Kidney glomerular epithelial cell (primary cell): ENCODE results near the gene C5AR2.
"Not testable (repeated sequence)": the region's sequence is repeated elsewhere in the genome, so short reads cannot be mapped to it uniquely, and the experiment has no call there.

Source experiments
- DNase-seq: peaks from one replicate; lab custom pipeline; 2025; lab: John Stamatoyannopoulos, UW

C5AR2 gene

DNA sequence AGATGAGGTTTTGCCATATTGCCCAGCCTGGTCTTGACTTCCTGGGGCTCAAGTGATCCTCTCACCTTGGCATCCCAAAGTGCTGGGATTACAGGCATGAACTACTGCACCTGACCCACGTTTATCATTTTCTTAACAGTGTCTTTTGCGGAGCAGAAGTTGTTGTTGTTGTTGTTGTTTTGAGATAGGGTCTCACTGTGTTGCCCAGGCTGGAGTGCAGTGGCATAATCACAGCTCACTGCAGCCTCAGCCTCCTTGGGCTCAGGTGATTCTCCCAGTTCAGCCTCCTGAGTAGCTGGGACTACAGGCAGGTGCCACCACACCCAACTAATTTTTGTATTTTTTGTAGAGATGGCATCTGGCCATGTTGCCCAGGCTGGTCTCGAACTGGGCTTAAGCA lies 55.6 kb downstream of the C5AR2 start:
- not testable (repeated sequence) for DNase-seq

DNA sequence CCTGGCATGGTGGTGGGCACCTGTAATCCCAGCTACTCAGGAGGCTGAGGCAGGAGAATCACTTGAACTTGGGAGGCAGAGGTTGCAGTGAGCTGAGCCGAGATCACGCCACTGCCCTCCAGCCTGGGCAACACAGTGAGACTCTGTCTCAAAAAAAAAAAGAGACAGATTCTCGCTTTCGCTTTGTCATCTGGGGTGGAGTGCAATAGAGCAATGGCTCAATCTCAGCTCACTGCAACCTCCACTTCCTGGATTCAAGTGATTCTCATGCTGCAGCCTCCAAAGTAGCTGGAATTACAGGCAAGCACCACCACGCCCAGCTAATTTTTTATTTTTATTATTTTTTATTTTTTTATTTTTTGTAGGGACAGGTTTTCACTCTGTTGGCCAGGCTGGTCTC lies 56.7 kb downstream of the C5AR2 start:
- DNase-seq = not testable (repeated sequence)

DNA sequence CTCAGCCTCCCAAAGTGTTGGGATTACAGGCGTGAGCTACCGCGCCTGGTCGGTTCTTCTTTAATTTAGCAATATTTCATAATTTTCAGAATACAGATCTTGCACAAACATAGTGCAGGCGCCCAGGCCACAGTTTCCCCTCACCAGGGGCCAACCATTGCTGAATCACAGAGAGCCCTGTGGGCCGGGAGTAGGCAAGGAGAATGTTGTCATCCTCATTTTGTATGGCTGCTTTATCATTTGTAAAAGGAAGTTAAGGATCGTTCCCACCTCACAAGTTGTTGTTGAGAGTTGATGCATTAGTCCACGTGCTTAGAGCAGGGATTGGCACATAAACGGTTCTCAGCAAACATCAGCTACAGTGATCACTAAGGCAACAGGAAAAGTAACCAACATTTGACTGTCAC lies 57.2 kb downstream of the C5AR2 start:
- DNase-seq = no peak

DNA sequence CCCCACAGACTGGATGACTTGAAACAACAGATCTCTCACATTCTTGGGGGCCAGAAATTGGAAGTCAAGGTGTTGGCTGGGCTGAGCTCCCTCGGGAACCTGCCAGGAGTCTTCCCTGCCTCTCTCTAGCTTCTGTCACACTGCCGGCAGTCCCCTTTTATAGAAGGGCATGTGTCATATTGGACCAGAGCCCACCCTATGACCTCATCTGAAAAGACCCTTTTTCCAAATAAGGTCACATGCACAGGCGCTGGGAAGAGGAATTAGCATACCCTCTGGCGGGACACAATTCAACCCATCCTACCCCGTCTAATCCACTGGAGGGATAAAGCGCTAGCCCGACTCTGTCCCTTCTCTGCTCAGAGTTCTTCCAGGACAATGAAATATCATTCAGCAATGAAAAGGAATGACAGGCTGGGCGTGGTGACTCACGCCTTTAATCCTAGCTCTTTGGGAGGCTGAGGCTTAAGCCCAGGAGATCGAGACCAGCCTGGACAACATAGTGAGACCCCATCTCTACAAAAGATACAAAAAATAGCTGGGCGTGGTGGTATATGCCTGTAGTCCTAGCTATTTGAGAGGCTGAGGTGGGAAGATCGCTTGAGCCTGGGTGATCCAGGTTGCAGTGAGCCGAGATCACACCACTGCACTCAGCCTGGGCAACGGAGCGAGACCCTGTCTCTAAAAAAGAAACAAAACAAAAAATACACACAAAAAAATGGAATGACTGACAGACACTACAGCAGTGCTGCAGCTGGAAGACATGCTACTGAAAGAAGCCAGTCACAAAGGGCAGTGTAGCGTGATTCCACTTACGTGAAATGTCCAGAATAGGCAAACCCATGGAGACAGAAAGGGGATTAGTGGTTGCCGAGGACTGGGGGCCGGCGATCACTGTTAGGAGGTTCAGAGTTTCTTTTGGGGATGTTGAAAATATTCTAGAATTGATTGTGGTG lies 58.8 kb downstream of the C5AR2 start:
- no peak for DNase-seq

DNA sequence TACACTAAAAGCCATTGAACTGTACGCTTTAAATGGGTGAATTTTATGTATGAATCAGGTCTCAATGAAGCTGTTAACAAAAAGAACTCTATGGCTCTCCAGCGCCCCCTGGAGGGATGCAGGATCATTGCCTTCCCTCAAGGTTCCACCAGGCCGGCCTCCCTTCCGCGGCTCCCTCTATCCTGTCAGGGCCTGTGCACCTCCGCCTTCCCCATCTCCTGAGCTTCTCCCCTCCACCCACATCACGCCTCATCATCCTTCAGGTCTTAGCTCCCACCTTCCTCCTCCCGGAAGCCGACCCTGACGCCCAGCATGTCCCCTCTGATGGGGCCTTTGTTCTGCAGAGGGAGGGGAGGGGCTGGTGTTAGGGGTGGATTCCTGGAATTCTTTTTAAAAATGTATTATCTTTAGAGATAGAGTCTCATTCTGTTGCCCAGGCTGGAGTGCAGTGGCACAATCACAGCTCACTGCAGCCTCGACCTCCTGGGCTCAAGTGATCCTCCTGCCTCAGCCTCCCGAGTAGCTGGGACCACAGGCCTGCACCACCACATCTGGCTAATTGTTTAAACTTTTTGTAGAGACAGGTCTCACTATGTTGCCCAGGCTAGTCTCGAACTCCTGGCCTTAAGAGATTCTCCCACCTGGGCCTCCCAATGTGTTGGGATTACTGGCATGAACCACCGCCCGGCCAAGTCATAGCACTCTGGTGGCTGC lies 59.7 kb downstream of the C5AR2 start:
- peak; percentile 59 for DNase-seq
